HG03521 (cell line): ENCODE data around the gene KIFBP.
"Not testable (repeated sequence)": the region's sequence is repeated elsewhere in the genome, so short reads cannot be mapped to it uniquely, and the experiment has no call there.

Experiments
- ATAC-seq: cut with Tn5 transposase; IDR thresholded peaks from one replicate; pipeline ENCODE4 v1.9.1; 2021; ENCODE audit warnings: mild to moderate bottlenecking, moderate library complexity; ENCODE audit not compliant: unreplicated experiment

Gene KIFBP

GRCh38 chr10:68992636-68993440, 4.2 kb downstream of the KIFBP start:
- ATAC-seq, result no peak

GRCh38 chr10:68997211-68997610, 8.6 kb downstream of the KIFBP start:
- no peak for ATAC-seq

GRCh38 chr10:69004821-69005220, 16.2 kb downstream of the KIFBP start:
- ATAC-seq, result no peak

GRCh38 chr10:69005704-69006485, 17.3 kb downstream of the KIFBP start:
- ATAC-seq, result no peak

- ATAC-seq, result no peak
Observed at GRCh38 chr10:69007260-69007659, 18.7 kb downstream of the KIFBP start.

GRCh38 chr10:69009360-69009759, 20.8 kb downstream of the KIFBP start:
- no peak for ATAC-seq

GRCh38 chr10:69010151-69010640, 21.6 kb downstream of the KIFBP start:
- no peak for ATAC-seq

GRCh38 chr10:69012778-69013177, 24.2 kb downstream of the KIFBP start:
- not testable (repeated sequence) for ATAC-seq

- ATAC-seq, result no peak
Observed at GRCh38 chr10:69014171-69014570, 25.6 kb downstream of the KIFBP start.

- no peak for ATAC-seq
Observed at GRCh38 chr10:69018613-69019012, 30.0 kb downstream of the KIFBP start.

- no peak for ATAC-seq
Observed at GRCh38 chr10:69022611-69023010, 34.0 kb downstream of the KIFBP start.

- no peak for ATAC-seq
Observed at GRCh38 chr10:69025370-69025896, 36.8 kb downstream of the KIFBP start.

GRCh38 chr10:69033256-69033655, 44.7 kb downstream of the KIFBP start:
- no peak for ATAC-seq

GRCh38 chr10:69037489-69037888, 48.9 kb downstream of the KIFBP start:
- no peak for ATAC-seq

GRCh38 chr10:69040904-69041303, 52.3 kb downstream of the KIFBP start:
- ATAC-seq, result not testable (repeated sequence)

- ATAC-seq, result no peak
Observed at GRCh38 chr10:69042417-69042816, 53.8 kb downstream of the KIFBP start.

- no peak for ATAC-seq
Observed at GRCh38 chr10:69042838-69043237, 54.2 kb downstream of the KIFBP start.

GRCh38 chr10:69043931-69044531, 55.4 kb downstream of the KIFBP start:
- ATAC-seq, result peak; percentile 44

- ATAC-seq, result peak; percentile 2
Observed at GRCh38 chr10:69044546-69044945, 55.9 kb downstream of the KIFBP start.

GRCh38 chr10:69045441-69046300, 57.1 kb downstream of the KIFBP start:
- peak; percentile 47 for ATAC-seq
